Posterior cingulate gyrus (tissue), 11 donors: ENCODE data around the gene ALLC.
A peak's percentile ranks its signal among the peaks of the same experiment; 100 is the strongest.

ENCODE experiments used
- DNase-seq, 10 donors: peaks; one replicate each; pipeline versions ENCODE4 v3.0.0 to v3.0.0-alpha.2; 2020 to 2021; ENCODE audit warnings: mixed read lengths in 3 of 10
- intact Hi-C: fragments of 100-400 bp; cut with DNase I; formaldehyde crosslinking; loops from one replicate; pipeline ENCODE4 v1.15.1; 2023

The ALLC gene

GRCh38 chr2:3670376-3670775 lies 12.4 kb downstream of the ALLC start:
- peak in 1 of 10 donors; percentile 82 for DNase-seq
- intact Hi-C loops, result no loop called here

GRCh38 chr2:3670941-3671340 lies 12.9 kb downstream of the ALLC start:
- intact Hi-C loops, result no loop called here
- peak in 1 of 10 donors; percentile 39 for DNase-seq

- peak in 1 of 10 donors; percentile 78 for DNase-seq
- intact Hi-C loops, result no loop called here
Observed at GRCh38 chr2:3672861-3673678, 15.1 kb downstream of the ALLC start.

- peak in 1 of 10 donors; percentile 74 for DNase-seq
- intact Hi-C loops, result no loop called here
Observed at GRCh38 chr2:3674066-3674845, 16.3 kb downstream of the ALLC start.

GRCh38 chr2:3675687-3676086 lies 17.7 kb downstream of the ALLC start:
- intact Hi-C loops, result no loop called here
- DNase-seq, result peak in 1 of 10 donors; percentile 11

GRCh38 chr2:3677436-3677835 lies 19.4 kb downstream of the ALLC start:
- intact Hi-C loops, result no loop called here
- peak in 1 of 10 donors; percentile 32 for DNase-seq

- DNase-seq, result no peak
- intact Hi-C loops, result no loop called here
Observed at GRCh38 chr2:3678212-3678611, 20.2 kb downstream of the ALLC start.

GRCh38 chr2:3679180-3679579 lies 21.2 kb downstream of the ALLC start:
- intact Hi-C loops, result no loop called here
- no peak for DNase-seq

- DNase-seq, result peak in 1 of 10 donors; percentile 33
- intact Hi-C loops, result no loop called here
Observed at GRCh38 chr2:3679616-3680393, 21.8 kb downstream of the ALLC start.

- intact Hi-C loops, result no loop called here
- peak in 1 of 10 donors; percentile 7 for DNase-seq
Observed at GRCh38 chr2:3680548-3681345, 22.7 kb downstream of the ALLC start.

GRCh38 chr2:3681625-3682024 lies 23.6 kb downstream of the ALLC start:
- intact Hi-C loops, result no loop called here
- DNase-seq, result no peak

- DNase-seq, result no peak
- intact Hi-C loops, result no loop called here
Observed at GRCh38 chr2:3682811-3683210, 24.8 kb downstream of the ALLC start.

GRCh38 chr2:3683748-3684454 lies 25.9 kb downstream of the ALLC start:
- DNase-seq, result no peak
- intact Hi-C loops, result no loop called here

- intact Hi-C loops, result no loop called here
- DNase-seq, result no peak
Observed at GRCh38 chr2:3689998-3690748, 32.2 kb downstream of the ALLC start.

- intact Hi-C loops, result no loop called here
Observed at GRCh38 chr2:3692375-3692774, 34.4 kb downstream of the ALLC start.

GRCh38 chr2:3696545-3696944 lies 38.5 kb downstream of the ALLC start:
- no peak for DNase-seq
- intact Hi-C loops, result no loop called here

More at GRCh38 chr2:3692375-3692774, 34.4 kb downstream of the ALLC start:
- DNase-seq, result no peak

- no peak for DNase-seq
- intact Hi-C loops, result no loop called here
Observed at GRCh38 chr2:3701071-3701470, 43.1 kb downstream of the ALLC start.

- intact Hi-C loops, result no loop called here
- peak in 1 of 10 donors; percentile 86 for DNase-seq
Observed at GRCh38 chr2:3703236-3703756, 45.3 kb downstream of the ALLC start, which contains the start of gene DCDC2C. Gene DCDC2C, plus strand, starts transcription at chr2:3703575. Its CDS starts 177 bp downstream, at chr2:3703752.
